Measurements from ENCODE around the gene CCDC150.

- no peak for TF ChIP-seq CTCF (conservative IDR thresholded peaks at IDR 0.05 in 1 of 2, IDR thresholded peaks at IDR 0.05 in 1 of 2; ENCODE audit: extremely low read depth in 1 of 2, insufficient read depth in 1 of 2, low read depth in 1 of 2, low read length in 2 of 2)
- no peak for TF ChIP-seq EZH2 (IDR thresholded peaks at IDR 0.05; ENCODE audit: borderline replicate concordance, low read length)
Measured at GRCh38 chr2:196590286-196590685, 49.2 kb upstream of the CCDC150 start.
